NT2/D1 (cell line): ENCODE data around the gene ZFYVE27.

Source experiments
- SUZ12 ChIP-seq: IDR thresholded peaks from 2 replicates; pipeline ENCODE4 v1.6.1; 2011; ENCODE audit not compliant: insufficient read length, insufficient read depth; ENCODE audit errors: extremely low read depth
- ZNF274 ChIP-seq: IDR thresholded peaks from 2 replicates; pipeline ENCODE4 v1.6.1; 2011; ENCODE audit warnings: mild to moderate bottlenecking, low read depth, low read length

DNA sequence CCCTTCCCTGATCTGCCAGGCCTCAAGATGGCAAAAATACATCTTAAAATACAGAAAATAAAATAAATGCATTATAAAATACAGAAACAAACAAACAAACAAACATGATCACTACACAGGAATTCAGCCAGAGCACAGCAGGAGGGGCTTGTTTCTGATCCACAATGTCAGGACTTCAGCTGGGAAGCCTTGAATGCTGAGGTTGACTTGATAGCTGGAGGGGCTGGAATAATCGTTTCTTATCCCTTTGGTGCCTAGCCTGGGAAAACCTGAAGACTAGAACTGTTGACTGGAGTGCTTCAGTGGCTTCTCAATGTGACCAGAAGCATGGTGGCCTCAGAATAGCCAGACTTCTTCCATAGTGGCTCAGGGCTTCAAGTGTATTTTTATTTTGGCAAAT is 32.6 kb upstream of the ZFYVE27 start:
- no peak for TF ChIP-seq SUZ12
- TF ChIP-seq ZNF274: no peak
